Measurements from ENCODE around the gene PLA1A. TPM values are rescaled to one million over a fixed set of nuclear protein-coding genes. Genes with fewer than 3 reads are reported as not detected.
A peak's percentile ranks its signal among the peaks of the same experiment; 100 is the strongest.

Gene PLA1A
- polyA plus RNA-seq, 4 donors: 5.0 to 15.3 TPM; not detected in 2

GRCh38 chr3:119569156-119569555 lies 28.5 kb upstream of the PLA1A start:
- WGBS, 3 donors: 77 to 89% (median 83%) methylated on average over 4 of the region's 4 CpGs
- no peak overlapping the region for H3K4me3 ChIP-seq (ENCODE audit: low read depth in 1 of 3, low read length in 3 of 3)
- no peaks in the 10 kb centered on the region for H3K4me1 ChIP-seq (ENCODE audit: control insufficient read depth in 3 of 3, insufficient read depth in 2 of 3, low read depth in 1 of 3, low read length in 2 of 3)
- no peaks in the 10 kb centered on the region for H3K36me3 ChIP-seq (ENCODE audit: control insufficient read depth in 3 of 3, insufficient read depth in 2 of 3, low read depth in 1 of 3, low read length in 3 of 3)
- DNase-seq: no peak
- no peak overlapping the region for H3K27ac ChIP-seq (ENCODE audit: low read depth in 1 of 3, low read length in 2 of 3)
- H3K27me3 ChIP-seq (ENCODE audit: control insufficient read depth in 3 of 3, insufficient read depth in 3 of 3, low read length in 3 of 3): no peaks in the 10 kb centered on the region
- no peak for FAIRE-seq
- H3K9me3 ChIP-seq (ENCODE audit: control insufficient read depth in 2 of 2, insufficient read depth in 1 of 2, low read depth in 1 of 2, low read length in 1 of 2): no peaks in the 10 kb centered on the region

GRCh38 chr3:119570229-119570628 lies 27.5 kb upstream of the PLA1A start:
- DNase-seq (no peak), FAIRE-seq (no peak)
- Histone ChIP-seq H3K9me3 (ENCODE audit: control insufficient read depth in 2 of 2, insufficient read depth in 1 of 2, low read depth in 1 of 2, low read length in 1 of 2) (no peaks in the 10 kb centered on the region), H3K4me1 (ENCODE audit: control insufficient read depth in 3 of 3, insufficient read depth in 2 of 3, low read depth in 1 of 3, low read length in 2 of 3) (no peaks in the 10 kb centered on the region), H3K27me3 (ENCODE audit: control insufficient read depth in 3 of 3, insufficient read depth in 3 of 3, low read length in 3 of 3) (no peaks in the 10 kb centered on the region), H3K27ac (ENCODE audit: low read depth in 1 of 3, low read length in 2 of 3) (no peak overlapping the region), H3K4me3 (ENCODE audit: low read depth in 1 of 3, low read length in 3 of 3) (no peak overlapping the region), H3K36me3 (ENCODE audit: control insufficient read depth in 3 of 3, insufficient read depth in 2 of 3, low read depth in 1 of 3, low read length in 3 of 3) (no peaks in the 10 kb centered on the region)
- WGBS, 3 donors: 59 to 70% (median 61%) methylated on average over 5 of the region's 5 CpGs

GRCh38 chr3:119571230-119571629 lies 26.5 kb upstream of the PLA1A start:
- H3K27me3 ChIP-seq (ENCODE audit: control insufficient read depth in 3 of 3, insufficient read depth in 3 of 3, low read length in 3 of 3): no peaks in the 10 kb centered on the region
- no peaks in the 10 kb centered on the region for H3K9me3 ChIP-seq (ENCODE audit: control insufficient read depth in 2 of 2, insufficient read depth in 1 of 2, low read depth in 1 of 2, low read length in 1 of 2)
- no peak overlapping the region for H3K4me3 ChIP-seq (ENCODE audit: low read depth in 1 of 3, low read length in 3 of 3)
- 91 to 100% (median 96%) methylated on average over 1 of the region's 1 CpG for WGBS, 3 donors
- DNase-seq: no peak
- no peaks in the 10 kb centered on the region for H3K4me1 ChIP-seq (ENCODE audit: control insufficient read depth in 3 of 3, insufficient read depth in 2 of 3, low read depth in 1 of 3, low read length in 2 of 3)
- H3K36me3 ChIP-seq (ENCODE audit: control insufficient read depth in 3 of 3, insufficient read depth in 2 of 3, low read depth in 1 of 3, low read length in 3 of 3): no peaks in the 10 kb centered on the region
- no peak overlapping the region for H3K27ac ChIP-seq (ENCODE audit: low read depth in 1 of 3, low read length in 2 of 3)
- no peak for FAIRE-seq

DNA sequence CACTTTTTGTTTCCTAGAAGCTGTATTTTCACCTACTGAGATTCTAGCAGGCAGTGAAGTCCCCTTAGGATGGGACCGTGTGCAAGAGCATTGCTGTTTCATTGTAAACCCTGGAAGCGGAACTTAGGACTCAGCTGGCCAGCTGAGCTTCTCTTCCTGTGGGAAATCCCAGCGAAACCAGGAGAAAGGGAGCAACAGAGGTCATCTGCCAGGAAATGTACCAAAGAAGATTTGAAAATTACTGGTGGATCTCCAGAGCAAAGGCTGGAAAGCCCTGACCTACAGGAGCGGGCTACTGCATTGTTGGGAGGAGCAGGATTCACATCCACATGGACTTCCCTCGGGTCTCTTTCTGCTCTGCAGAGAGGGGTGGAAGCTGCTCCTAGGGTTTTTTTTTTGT lies 26.0 kb upstream of the PLA1A start:
- peak overlapping the region in 1 of 3 donors; percentile 59 for H3K27ac ChIP-seq (ENCODE audit: low read depth in 1 of 3, low read length in 2 of 3)
- no peak for FAIRE-seq
- WGBS, 3 donors: 74 to 90% (median 83%) methylated on average over 5 of the region's 5 CpGs

DNA sequence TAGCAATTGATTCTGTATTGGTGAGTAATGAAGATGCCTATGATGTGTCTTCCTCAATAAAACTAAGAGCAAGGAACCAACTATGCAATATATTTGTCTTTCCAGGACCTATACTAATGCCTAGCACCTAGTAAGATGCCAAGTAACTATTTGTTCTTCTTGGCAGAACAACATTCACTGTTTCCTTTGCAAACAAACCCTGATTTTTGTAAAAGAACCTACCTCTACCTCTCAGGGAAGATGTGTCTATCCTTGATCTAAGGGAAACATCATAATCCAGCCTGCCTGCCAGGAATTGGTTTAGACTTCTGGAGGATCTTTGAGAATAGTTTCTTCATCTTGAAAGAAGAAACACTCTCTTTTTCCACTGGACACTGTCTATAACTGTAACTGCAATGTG lies 22.2 kb upstream of the PLA1A start:
- H3K4me3 ChIP-seq (ENCODE audit: low read depth in 1 of 3, low read length in 3 of 3): no peak overlapping the region
- DNase-seq (no peak), FAIRE-seq (no peak)
- H3K36me3 ChIP-seq (ENCODE audit: control insufficient read depth in 3 of 3, insufficient read depth in 2 of 3, low read depth in 1 of 3, low read length in 3 of 3): no peaks in the 10 kb centered on the region
- H3K27ac ChIP-seq (ENCODE audit: low read depth in 1 of 3, low read length in 2 of 3): no peak overlapping the region
- peaks cover 0 to 8% (median 0%) of the 10 kb centered on the region in 3 donors for H3K4me1 ChIP-seq (ENCODE audit: control insufficient read depth in 3 of 3, insufficient read depth in 2 of 3, low read depth in 1 of 3, low read length in 2 of 3)
- H3K27me3 ChIP-seq (ENCODE audit: control insufficient read depth in 3 of 3, insufficient read depth in 3 of 3, low read length in 3 of 3): no peaks in the 10 kb centered on the region
- no peaks in the 10 kb centered on the region for H3K9me3 ChIP-seq (ENCODE audit: control insufficient read depth in 2 of 2, insufficient read depth in 1 of 2, low read depth in 1 of 2, low read length in 1 of 2)

More for the DNA sequence above, 26.0 kb upstream of the PLA1A start:
- DNase-seq: no peak
- no peak overlapping the region for H3K4me3 ChIP-seq (ENCODE audit: low read depth in 1 of 3, low read length in 3 of 3)
- H3K4me1 ChIP-seq (ENCODE audit: control insufficient read depth in 3 of 3, insufficient read depth in 2 of 3, low read depth in 1 of 3, low read length in 2 of 3): no peaks in the 10 kb centered on the region
- no peaks in the 10 kb centered on the region for H3K36me3 ChIP-seq (ENCODE audit: control insufficient read depth in 3 of 3, insufficient read depth in 2 of 3, low read depth in 1 of 3, low read length in 3 of 3)
- no peaks in the 10 kb centered on the region for H3K27me3 ChIP-seq (ENCODE audit: control insufficient read depth in 3 of 3, insufficient read depth in 3 of 3, low read length in 3 of 3)
- no peaks in the 10 kb centered on the region for H3K9me3 ChIP-seq (ENCODE audit: control insufficient read depth in 2 of 2, insufficient read depth in 1 of 2, low read depth in 1 of 2, low read length in 1 of 2)

DNA sequence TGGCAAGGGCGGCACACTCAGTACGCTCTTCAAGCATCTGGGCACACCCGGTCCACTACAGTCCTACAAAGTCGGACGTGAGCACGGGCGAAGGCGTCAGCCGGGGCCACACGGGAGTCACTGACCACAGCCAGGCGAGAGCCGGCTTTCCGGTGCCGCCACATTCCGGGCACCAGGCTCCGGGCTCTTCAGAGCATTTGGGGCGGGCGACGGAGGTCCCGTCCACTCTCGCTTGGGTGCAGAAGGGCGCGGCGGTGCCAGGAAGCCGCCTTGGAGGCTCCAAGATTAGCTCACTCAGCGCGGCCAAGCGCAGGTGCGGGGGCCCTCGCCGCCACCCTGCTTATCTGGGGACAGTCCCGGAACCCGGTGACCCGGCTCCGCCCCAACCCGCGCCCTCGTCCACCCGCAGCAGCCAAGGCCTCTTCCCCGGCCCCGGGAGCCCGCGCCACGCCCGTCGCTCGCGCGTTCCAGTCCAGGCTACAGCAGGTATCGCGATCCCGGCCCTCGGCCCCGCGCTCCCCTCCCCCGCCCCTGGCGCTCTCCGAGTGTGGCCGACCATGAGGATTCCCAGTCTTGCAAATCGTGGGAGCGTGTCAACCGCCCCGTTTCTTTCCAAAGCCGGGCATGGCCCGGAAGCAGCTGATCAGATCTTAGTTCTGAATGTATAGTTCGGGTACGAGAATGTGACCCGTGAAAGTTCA lies 18.2 kb upstream of the PLA1A start, which contains the start of gene ADPRH:
TSS of gene ADPRH (plus strand) at position 127 of the 701 bp plus-strand sequence. CDS start 2,678 bp downstream, outside the sequence.
- 0 to 1% (median 1%) methylated on average over 48 to 68 of the region's 68 CpGs for WGBS, 3 donors
- FAIRE-seq: no peak

GRCh38 chr3:119580067-119580760 lies 17.5 kb upstream of the PLA1A start:
- FAIRE-seq: no peak
- no peaks in the 10 kb centered on the region for H3K9me3 ChIP-seq (ENCODE audit: control insufficient read depth in 2 of 2, insufficient read depth in 1 of 2, low read depth in 1 of 2, low read length in 1 of 2)

More for the DNA sequence above, 18.2 kb upstream of the PLA1A start, which contains the start of gene ADPRH:
- Histone ChIP-seq H3K4me3 (ENCODE audit: low read depth in 1 of 3, low read length in 3 of 3) (peak within 1 kb of the TSS; percentile 49 to 75 (median 65)), H3K27ac (ENCODE audit: low read depth in 1 of 3, low read length in 2 of 3) (peak within 1 kb of the TSS; percentile 66 to 94 (median 84)), H3K9me3 (ENCODE audit: control insufficient read depth in 2 of 2, insufficient read depth in 1 of 2, low read depth in 1 of 2, low read length in 1 of 2) (no peaks in the 10 kb centered on the region), H3K4me1 (ENCODE audit: control insufficient read depth in 3 of 3, insufficient read depth in 2 of 3, low read depth in 1 of 3, low read length in 2 of 3) (peaks cover 0 to 9% (median 0%) of the 10 kb centered on the region in 3 donors), H3K27me3 (ENCODE audit: control insufficient read depth in 3 of 3, insufficient read depth in 3 of 3, low read length in 3 of 3) (no peaks in the 10 kb centered on the region), H3K36me3 (ENCODE audit: control insufficient read depth in 3 of 3, insufficient read depth in 2 of 3, low read depth in 1 of 3, low read length in 3 of 3) (no peaks in the 10 kb centered on the region)
- peak; percentile 82 to 94 for DNase-seq

DNA sequence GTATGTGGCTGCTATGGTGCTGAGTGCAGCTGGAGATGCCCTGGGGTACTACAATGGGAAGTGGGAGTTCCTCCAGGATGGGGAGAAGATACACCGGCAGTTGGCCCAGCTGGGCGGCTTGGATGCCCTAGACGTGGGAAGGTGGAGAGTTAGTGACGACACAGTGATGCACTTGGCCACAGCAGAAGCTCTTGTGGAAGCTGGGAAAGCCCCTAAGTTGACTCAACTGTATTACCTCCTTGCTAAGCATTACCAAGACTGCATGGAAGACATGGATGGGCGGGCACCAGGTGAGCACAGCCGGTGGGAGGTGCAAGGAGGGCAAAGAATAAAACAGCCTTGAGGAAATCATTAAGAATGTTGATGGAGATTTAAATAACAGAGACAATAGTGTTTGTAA lies 15.5 kb upstream of the PLA1A start:
- Histone ChIP-seq H3K36me3 (ENCODE audit: control insufficient read depth in 3 of 3, insufficient read depth in 2 of 3, low read depth in 1 of 3, low read length in 3 of 3) (no peaks in the 10 kb centered on the region), H3K27me3 (ENCODE audit: control insufficient read depth in 3 of 3, insufficient read depth in 3 of 3, low read length in 3 of 3) (no peaks in the 10 kb centered on the region), H3K9me3 (ENCODE audit: control insufficient read depth in 2 of 2, insufficient read depth in 1 of 2, low read depth in 1 of 2, low read length in 1 of 2) (no peaks in the 10 kb centered on the region), H3K4me1 (ENCODE audit: control insufficient read depth in 3 of 3, insufficient read depth in 2 of 3, low read depth in 1 of 3, low read length in 2 of 3) (peaks cover 0 to 9% (median 0%) of the 10 kb centered on the region in 3 donors), H3K27ac (ENCODE audit: low read depth in 1 of 3, low read length in 2 of 3) (no peak overlapping the region), H3K4me3 (ENCODE audit: low read depth in 1 of 3, low read length in 3 of 3) (no peak overlapping the region)
- FAIRE-seq: no peak
- 72 to 87% (median 81%) methylated on average over 6 of the region's 6 CpGs for WGBS, 3 donors
- DNase-seq: no peak

More at GRCh38 chr3:119580067-119580760, 17.5 kb upstream of the PLA1A start:
- no peaks in the 10 kb centered on the region for H3K36me3 ChIP-seq (ENCODE audit: control insufficient read depth in 3 of 3, insufficient read depth in 2 of 3, low read depth in 1 of 3, low read length in 3 of 3)
- peaks cover 0 to 9% (median 0%) of the 10 kb centered on the region in 3 donors for H3K4me1 ChIP-seq (ENCODE audit: control insufficient read depth in 3 of 3, insufficient read depth in 2 of 3, low read depth in 1 of 3, low read length in 2 of 3)
- WGBS, 3 donors: 18 to 35% (median 25%) methylated on average over 16 of the region's 16 CpGs
- no peak for DNase-seq
- H3K4me3 ChIP-seq (ENCODE audit: low read depth in 1 of 3, low read length in 3 of 3): peak overlapping the region; percentile 49 to 75 (median 65)
- peak overlapping the region in 2 of 3 donors; percentile 84 to 94 for H3K27ac ChIP-seq (ENCODE audit: low read depth in 1 of 3, low read length in 2 of 3)
- no peaks in the 10 kb centered on the region for H3K27me3 ChIP-seq (ENCODE audit: control insufficient read depth in 3 of 3, insufficient read depth in 3 of 3, low read length in 3 of 3)
